Subcutaneous abdominal adipose tissue (tissue), 5 donors: Measurements from ENCODE around the gene BTN3A1.
"Not testable (repeated sequence)": the region's sequence is repeated elsewhere in the genome, so short reads cannot be mapped to it uniquely, and the experiment has no call there.

ENCODE experiments used
- H3K27ac ChIP-seq: one replicate; pipeline ENCODE4 v1.7.0; 2013; ENCODE audit warnings: low read depth, mild to moderate bottlenecking, inconsistent platforms, low read length, moderate library complexity
- H3K27me3 ChIP-seq, 5 donors: one replicate each; pipeline ENCODE4 v1.7.0; 2013; ENCODE audit warnings: low read length in 5 of 5, inconsistent platforms in 1 of 5; ENCODE audit not compliant: control insufficient read depth in 5 of 5, insufficient read depth in 4 of 5
- H3K36me3 ChIP-seq, 5 donors: one replicate each; pipeline ENCODE4 v1.7.0; 2013; ENCODE audit warnings: low read length in 5 of 5; ENCODE audit not compliant: control insufficient read depth in 5 of 5, insufficient read depth in 5 of 5
- H3K4me1 ChIP-seq, 5 donors: one replicate each; pipeline ENCODE4 v1.7.0; 2013; ENCODE audit warnings: low read length in 5 of 5, mild to moderate bottlenecking in 3 of 5, moderate library complexity in 1 of 5; ENCODE audit not compliant: control insufficient read depth in 5 of 5, insufficient read depth in 5 of 5
- H3K4me3 ChIP-seq, 5 donors: one replicate each; pipeline ENCODE4 v1.7.0; 2013; ENCODE audit warnings: low read length in 5 of 5, low read depth in 1 of 5
- H3K9ac ChIP-seq, 5 donors: one replicate each; pipeline ENCODE4 v1.7.0; 2013; ENCODE audit warnings: low read length in 5 of 5, mild to moderate bottlenecking in 4 of 5, moderate library complexity in 3 of 5
- H3K9me3 ChIP-seq, 5 donors: one replicate each; pipeline ENCODE4 v1.7.0; 2013; ENCODE audit warnings: low read length in 5 of 5; ENCODE audit not compliant: control insufficient read depth in 5 of 5
- donor health status: healthy.
- donor health status: healthy.
- donor health status: healthy.
- donor health status: healthy.
- donor health status: healthy.

The BTN3A1 gene

GRCh38 chr6:26401987-26402658 is at the start of gene BTN3A1:
BTN3A1 (plus strand) TSS chr6:26402275; CDS start chr6:26405564, 3,289 bp downstream.
- peak within 1 kb of the TSS; percentile 71 to 96 (median 85) for H3K4me3 ChIP-seq
- H3K9ac ChIP-seq: peak within 1 kb of the TSS; percentile 32 to 93 (median 69)
- H3K4me1 ChIP-seq: peaks cover 0 to 33% (median 29%) of the 10 kb centered on the region in 5 donors
- H3K27me3 ChIP-seq: no peaks in the 10 kb centered on the region
- no peaks in the 10 kb centered on the region for H3K9me3 ChIP-seq
- peaks cover 0 to 15% (median 9%) of the 10 kb centered on the region in 5 donors for H3K36me3 ChIP-seq
- H3K27ac ChIP-seq: peak within 1 kb of the TSS; percentile 91

- Histone ChIP-seq H3K27me3 (no peaks in the 10 kb centered on the region), H3K27ac (no peak overlapping the region), H3K4me1 (no peaks in the 10 kb centered on the region), H3K9ac (no peak overlapping the region), H3K36me3 (no peaks in the 10 kb centered on the region), H3K4me3 (no peak overlapping the region), H3K9me3 (no peaks in the 10 kb centered on the region)
Observed at GRCh38 chr6:26352315-26352714, 49.8 kb upstream of the BTN3A1 start.

- no peak overlapping the region for H3K9ac ChIP-seq
- no peaks in the 10 kb centered on the region for H3K9me3 ChIP-seq
- no peaks in the 10 kb centered on the region for H3K36me3 ChIP-seq
- H3K27me3 ChIP-seq: no peaks in the 10 kb centered on the region
- H3K27ac ChIP-seq: no peak overlapping the region
- no peak overlapping the region for H3K4me3 ChIP-seq
- no peaks in the 10 kb centered on the region for H3K4me1 ChIP-seq
Observed at GRCh38 chr6:26354162-26354561, 47.9 kb upstream of the BTN3A1 start.

- H3K27ac ChIP-seq: no peak overlapping the region
- H3K9me3 ChIP-seq: no peaks in the 10 kb centered on the region
- no peaks in the 10 kb centered on the region for H3K27me3 ChIP-seq
- no peaks in the 10 kb centered on the region for H3K4me1 ChIP-seq
- no peak overlapping the region for H3K9ac ChIP-seq
- H3K36me3 ChIP-seq: no peaks in the 10 kb centered on the region
- H3K4me3 ChIP-seq: no peak overlapping the region
Observed at GRCh38 chr6:26355366-26355765, 46.7 kb upstream of the BTN3A1 start.

- not testable (repeated sequence) for H3K4me3 ChIP-seq, H3K9me3 ChIP-seq, H3K4me1 ChIP-seq, H3K9ac ChIP-seq, H3K27ac ChIP-seq, H3K27me3 ChIP-seq, H3K36me3 ChIP-seq
Observed at GRCh38 chr6:26357543-26357942, 44.5 kb upstream of the BTN3A1 start.

GRCh38 chr6:26358511-26358981 is 43.5 kb upstream of the BTN3A1 start:
- H3K4me1 ChIP-seq: no peaks in the 10 kb centered on the region
- H3K4me3 ChIP-seq: no peak overlapping the region
- no peak overlapping the region for H3K27ac ChIP-seq
- H3K27me3 ChIP-seq: no peaks in the 10 kb centered on the region
- H3K36me3 ChIP-seq: no peaks in the 10 kb centered on the region
- H3K9me3 ChIP-seq: no peaks in the 10 kb centered on the region
- no peak overlapping the region for H3K9ac ChIP-seq

GRCh38 chr6:26359765-26360164 is 42.3 kb upstream of the BTN3A1 start:
- Histone ChIP-seq H3K9me3 (no peaks in the 10 kb centered on the region), H3K36me3 (no peaks in the 10 kb centered on the region), H3K27ac (no peak overlapping the region), H3K4me3 (no peak overlapping the region), H3K4me1 (peaks cover 0 to 10% (median 10%) of the 10 kb centered on the region in 5 donors), H3K9ac (no peak overlapping the region), H3K27me3 (no peaks in the 10 kb centered on the region)

GRCh38 chr6:26360451-26361416 is 41.3 kb upstream of the BTN3A1 start:
- peaks cover 0 to 15% (median 14%) of the 10 kb centered on the region in 5 donors for H3K4me1 ChIP-seq
- H3K4me3 ChIP-seq: no peak overlapping the region
- no peaks in the 10 kb centered on the region for H3K36me3 ChIP-seq
- no peak overlapping the region for H3K27ac ChIP-seq
- no peaks in the 10 kb centered on the region for H3K27me3 ChIP-seq
- H3K9me3 ChIP-seq: no peaks in the 10 kb centered on the region
- no peak overlapping the region for H3K9ac ChIP-seq

- no peaks in the 10 kb centered on the region for H3K27me3 ChIP-seq
- no peak overlapping the region for H3K9ac ChIP-seq
- H3K4me1 ChIP-seq: peaks cover 0 to 21% (median 17%) of the 10 kb centered on the region in 5 donors
- H3K27ac ChIP-seq: no peak overlapping the region
- H3K36me3 ChIP-seq: no peaks in the 10 kb centered on the region
- H3K4me3 ChIP-seq: no peak overlapping the region
- H3K9me3 ChIP-seq: no peaks in the 10 kb centered on the region
Observed at GRCh38 chr6:26361544-26361943, 40.5 kb upstream of the BTN3A1 start.
